NK-92 (cell line): ENCODE measurements around the gene SOX15.
A peak's percentile ranks its signal among the peaks of the same experiment; 100 is the strongest.

ENCODE experiments used
- DNase-seq: peaks from one replicate; lab custom pipeline; 2025; ENCODE audit not compliant: unreplicated experiment; lab: John Stamatoyannopoulos, UW

The SOX15 gene

GRCh38 chr17:7579001-7579833 lies 10.7 kb downstream of the SOX15 start, which contains the start of gene CD68:
Gene CD68, plus strand, starts transcription at chr17:7579638. Its CDS starts 40 bp downstream, at chr17:7579678.
- DNase-seq = no peak

DNA sequence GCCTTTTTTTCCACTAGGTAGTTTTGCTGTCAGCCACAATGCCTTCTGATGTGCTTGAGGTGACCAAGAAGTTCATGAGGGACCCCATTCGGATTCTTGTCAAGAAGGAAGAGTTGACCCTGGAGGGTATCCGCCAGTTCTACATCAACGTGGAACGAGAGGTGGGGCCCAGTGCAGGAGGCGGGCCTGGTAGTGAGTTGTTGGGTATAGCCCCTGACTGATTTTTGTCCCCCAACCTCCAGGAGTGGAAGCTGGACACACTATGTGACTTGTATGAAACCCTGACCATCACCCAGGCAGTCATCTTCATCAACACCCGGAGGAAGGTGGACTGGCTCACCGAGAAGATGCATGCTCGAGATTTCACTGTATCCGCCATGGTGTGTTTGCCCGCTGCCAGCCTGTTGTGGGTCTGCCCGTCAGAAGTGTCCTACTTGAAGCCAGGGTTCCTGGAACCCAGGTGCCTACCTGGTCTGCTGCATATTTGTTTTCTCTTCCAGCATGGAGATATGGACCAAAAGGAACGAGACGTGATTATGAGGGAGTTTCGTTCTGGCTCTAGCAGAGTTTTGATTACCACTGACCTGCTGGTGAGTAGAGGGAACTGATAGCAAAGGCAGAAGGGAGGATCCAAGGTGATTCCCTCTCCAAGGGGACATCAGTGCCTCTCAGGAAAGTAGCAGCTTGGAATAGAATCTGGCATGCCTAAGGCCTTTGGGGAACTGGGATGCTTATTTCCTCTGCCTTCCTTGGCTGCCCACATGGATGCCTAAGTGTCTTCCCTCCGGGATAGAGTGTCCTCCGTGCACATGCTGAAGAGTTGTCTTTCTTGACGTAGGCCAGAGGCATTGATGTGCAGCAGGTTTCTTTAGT lies 12.3 kb downstream of the SOX15 start:
- DNase-seq = no peak

GRCh38 chr17:7576432-7576937 lies 13.4 kb downstream of the SOX15 start:
- no peak for DNase-seq

DNA sequence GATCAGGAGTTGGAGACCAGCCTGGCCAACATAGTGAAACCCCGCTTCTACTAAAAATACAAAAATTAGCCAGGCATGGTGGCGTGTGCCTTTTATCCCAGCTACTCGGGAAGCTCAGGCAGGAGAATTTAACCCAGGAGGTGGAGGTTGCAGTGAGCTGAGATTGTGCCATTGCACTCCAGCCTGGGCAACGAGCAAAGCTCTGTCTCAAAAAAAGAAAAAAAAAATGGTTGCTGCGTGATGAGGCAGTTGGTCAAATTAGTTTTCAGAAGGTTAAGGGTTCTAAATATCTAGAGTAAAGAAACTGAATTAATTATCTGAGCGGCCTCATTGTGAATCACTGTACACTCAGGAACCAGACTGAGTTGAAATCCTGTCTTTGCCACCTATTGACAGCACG lies 13.9 kb downstream of the SOX15 start:
- no peak for DNase-seq

DNA sequence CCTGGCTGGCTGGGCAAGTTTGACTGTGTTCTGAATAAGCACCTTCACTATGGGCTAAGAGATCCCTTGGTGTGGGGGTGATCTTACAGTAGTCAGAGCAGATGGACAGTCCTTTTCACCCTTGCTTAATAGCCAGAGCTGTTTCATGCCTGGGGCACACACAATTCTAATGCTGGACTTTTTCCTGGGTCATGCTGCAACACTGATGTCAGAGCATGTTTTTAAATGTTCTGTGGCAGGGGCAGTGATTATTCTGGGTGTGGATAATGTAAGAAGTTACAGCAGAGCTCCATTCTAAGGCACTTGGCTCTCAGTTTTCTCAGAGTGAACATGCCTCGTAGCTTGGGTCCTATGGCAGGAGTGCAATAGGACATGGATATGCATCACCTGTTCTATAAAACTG lies 14.4 kb downstream of the SOX15 start:
- no peak for DNase-seq

DNA sequence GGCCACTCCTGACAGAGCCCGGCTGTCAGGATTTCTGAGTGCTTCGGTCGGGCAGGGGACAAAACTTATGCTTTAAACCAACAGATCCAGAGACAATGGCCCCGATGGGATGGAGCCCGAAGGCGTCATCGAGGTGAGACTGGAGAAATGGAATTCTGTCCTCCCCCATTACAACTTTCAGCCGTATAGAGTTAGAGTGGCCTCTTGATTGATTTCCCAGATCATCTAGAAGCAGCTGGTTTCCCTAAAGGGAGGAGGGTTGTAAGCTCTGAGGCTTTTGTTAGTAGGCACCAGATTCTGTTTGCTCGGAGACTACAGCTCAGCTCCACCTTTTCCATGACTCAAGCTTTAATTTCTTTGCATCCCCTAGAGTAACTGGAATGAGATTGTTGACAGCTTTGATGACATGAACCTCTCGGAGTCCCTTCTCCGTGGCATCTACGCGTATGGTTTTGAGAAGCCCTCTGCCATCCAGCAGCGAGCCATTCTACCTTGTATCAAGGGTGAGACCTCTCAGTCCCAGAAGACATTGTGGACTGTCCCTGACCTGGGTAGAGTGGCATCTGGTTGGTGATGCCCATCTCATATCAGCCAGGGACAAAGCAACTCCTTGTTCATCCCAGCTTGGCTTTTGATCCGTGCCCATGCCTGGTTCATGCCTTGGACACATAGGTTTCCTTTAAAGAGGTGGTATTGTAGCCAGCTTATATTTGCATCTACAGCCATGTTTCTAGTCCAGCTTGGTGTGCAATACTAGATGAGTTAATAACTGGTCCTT lies 15.5 kb downstream of the SOX15 start:
- DNase-seq = no peak

- peak; percentile 33 for DNase-seq
Observed at GRCh38 chr17:7573324-7574080, 16.4 kb downstream of the SOX15 start.

GRCh38 chr17:7572588-7573323 lies 17.1 kb downstream of the SOX15 start:
- DNase-seq = peak; percentile 94

DNA sequence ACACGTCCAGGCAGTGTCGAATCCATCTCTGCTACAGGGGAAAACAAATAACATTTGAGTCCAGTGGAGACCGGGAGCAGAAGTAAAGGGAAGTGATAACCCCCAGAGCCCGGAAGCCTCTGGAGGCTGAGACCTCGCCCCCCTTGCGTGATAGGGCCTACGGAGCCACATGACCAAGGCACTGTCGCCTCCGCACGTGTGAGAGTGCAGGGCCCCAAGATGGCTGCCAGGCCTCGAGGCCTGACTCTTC lies 17.6 kb downstream of the SOX15 start:
- DNase-seq = no peak

GRCh38 chr17:7570351-7570750 lies 19.5 kb downstream of the SOX15 start:
- no peak for DNase-seq

GRCh38 chr17:7569571-7569970 lies 20.3 kb downstream of the SOX15 start:
- DNase-seq = no peak

DNA sequence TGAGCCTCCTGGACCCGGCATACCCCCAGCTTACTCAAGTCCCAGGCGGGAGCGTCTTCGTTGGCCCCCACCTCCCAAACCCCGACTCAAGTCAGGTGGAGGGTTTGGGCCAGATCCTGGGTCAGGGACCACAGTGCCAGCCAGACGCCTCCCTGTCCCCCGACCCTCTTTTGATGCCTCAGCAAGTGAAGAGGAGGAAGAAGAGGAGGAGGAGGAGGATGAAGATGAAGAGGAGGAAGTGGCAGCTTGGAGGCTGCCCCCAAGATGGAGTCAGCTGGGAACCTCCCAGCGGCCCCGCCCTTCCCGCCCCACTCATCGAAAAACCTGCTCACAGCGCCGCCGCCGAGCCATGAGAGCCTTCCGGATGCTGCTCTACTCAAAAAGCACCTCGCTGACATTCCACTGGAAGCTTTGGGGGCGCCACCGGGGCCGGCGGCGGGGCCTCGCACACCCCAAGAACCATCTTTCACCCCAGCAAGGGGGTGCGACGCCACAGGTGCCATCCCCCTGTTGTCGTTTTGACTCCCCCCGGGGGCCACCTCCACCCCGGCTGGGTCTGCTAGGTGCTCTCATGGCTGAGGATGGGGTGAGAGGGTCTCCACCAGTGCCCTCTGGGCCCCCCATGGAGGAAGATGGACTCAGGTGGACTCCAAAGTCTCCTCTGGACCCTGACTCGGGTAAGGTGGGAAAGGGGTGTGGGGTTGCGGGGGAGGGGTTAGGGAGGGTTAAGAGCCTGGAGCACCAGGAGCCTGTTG lies 26.6 kb downstream of the SOX15 start:
- DNase-seq = no peak

DNA sequence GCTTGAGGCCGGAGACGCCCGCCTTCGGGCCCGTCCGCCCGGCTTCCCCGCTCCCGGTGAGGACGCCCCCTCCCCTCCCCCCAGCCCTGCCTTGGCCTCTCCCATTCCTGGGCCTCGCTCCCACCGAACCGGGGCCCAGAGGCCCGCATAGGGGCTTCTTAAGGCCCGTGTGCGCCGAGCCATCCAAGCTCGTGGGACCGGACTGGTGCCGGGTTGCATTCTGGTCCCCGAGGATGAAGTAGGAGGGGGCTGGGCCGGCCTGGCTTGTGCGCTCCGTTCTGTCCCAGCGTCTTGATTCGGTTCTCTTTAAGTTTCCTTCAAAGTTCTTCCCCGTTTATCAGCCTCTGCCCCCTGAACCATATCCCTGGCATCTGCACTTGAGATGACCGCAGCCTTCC lies 27.7 kb downstream of the SOX15 start:
- no peak for DNase-seq

DNA sequence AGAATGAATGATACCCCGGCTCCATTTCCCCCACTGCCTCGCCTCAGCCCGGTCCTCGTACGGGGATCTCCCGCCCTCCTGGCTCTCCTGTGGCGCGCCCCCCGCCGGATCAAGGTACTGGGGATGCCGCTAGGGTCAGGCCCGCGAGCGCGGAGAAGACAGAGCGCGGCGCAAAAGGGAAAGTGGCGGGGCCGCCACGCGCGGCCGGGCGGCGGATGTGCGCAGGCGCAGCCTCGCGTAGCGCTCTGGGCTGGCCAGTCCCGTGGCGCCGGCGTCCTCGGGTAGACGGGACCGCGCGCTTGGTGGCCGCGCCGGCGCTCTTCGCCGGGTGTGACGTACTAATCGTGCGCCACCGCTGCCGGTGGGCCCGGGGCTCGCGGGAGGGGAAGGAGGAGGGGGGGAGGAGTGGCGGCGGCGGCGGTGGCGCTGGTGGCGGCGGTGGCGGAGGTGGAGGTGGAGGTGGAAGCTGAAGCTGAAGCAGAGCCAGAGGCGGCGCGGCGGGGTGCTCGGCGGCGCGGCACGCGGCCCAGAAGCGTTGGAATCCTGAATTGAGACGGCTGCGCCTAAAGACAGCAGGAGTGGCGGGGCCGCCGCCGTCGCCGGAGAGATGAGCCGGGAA lies 28.2 kb downstream of the SOX15 start, which contains the start of gene SENP3:
TSS of gene SENP3 (plus strand) at position 331 of the 619 bp plus-strand sequence. CDS start 1,158 bp downstream, outside the sequence.
- peak; percentile 51 for DNase-seq

- no peak for DNase-seq
Observed at GRCh38 chr17:7561028-7561575, 28.8 kb downstream of the SOX15 start.

GRCh38 chr17:7560172-7561027 lies 29.5 kb downstream of the SOX15 start:
- DNase-seq = no peak
